Heart right ventricle (tissue), 16 donors: ENCODE measurements around the gene ATXN7. TPM values are rescaled to one million over a fixed set of nuclear protein-coding genes. Genes with fewer than 3 reads are reported as not detected.

Experiments used
- ATAC-seq, 8 donors: fragments of 200-7000 bp; cut with Tn5 transposase; one replicate each; pipeline ENCODE4 v1.9.1; 2020; ENCODE audit warnings: mild to moderate bottlenecking in 8 of 8, moderate library complexity in 8 of 8, moderate number of reproducible peaks in 1 of 8
- DNase-seq, 2 donors: peaks; one replicate each; pipeline ENCODE4 v3.0.0-alpha.2; 2020
- H3K27ac ChIP-seq, 10 donors: fragments of 200-600 bp; sonication (generic) in 2 of 10; one replicate each; pipeline versions ENCODE4 v1.5.0 to v1.8.0; 2020 to 2022; ENCODE audit warnings: mild to moderate bottlenecking in 3 of 10
- H3K27me3 ChIP-seq, 7 donors: fragments of 200-600 bp; one replicate each; pipeline ENCODE4 v1.8.0; 2021 to 2022; ENCODE audit warnings: mild to moderate bottlenecking in 2 of 7
- H3K36me3 ChIP-seq, 9 donors: fragments of 200-600 bp; sonication (generic) in 1 of 9; one replicate each; pipeline versions ENCODE4 v1.5.0 to v1.8.0; 2020 to 2022; ENCODE audit warnings: mild to moderate bottlenecking in 2 of 9
- H3K4me1 ChIP-seq, 9 donors: fragments of 200-600 bp; sonication (generic) in 1 of 9; one replicate each; pipeline versions ENCODE4 v1.5.0 to v1.8.0; 2020 to 2022; ENCODE audit warnings: mild to moderate bottlenecking in 4 of 9
- H3K4me3 ChIP-seq, 10 donors: fragments of 200-600 bp; sonication (generic) in 2 of 10; one replicate each; pipeline versions ENCODE4 v1.5.0 to v1.8.0; 2020 to 2022; ENCODE audit warnings: mild to moderate bottlenecking in 7 of 10, moderate library complexity in 2 of 10
- H3K9me3 ChIP-seq, 11 donors: fragments of 200-600 bp in 10 of 11; sonication (generic) in 2 of 11; one replicate each; pipeline versions ENCODE4 v1.5.0 to v1.8.0; 2013 to 2022; ENCODE audit warnings: mild to moderate bottlenecking in 2 of 11, control low read depth in 1 of 11, moderate library complexity in 1 of 11
- CTCF ChIP-seq, 9 donors: fragments of 200-600 bp; sonication (generic) in 2 of 9; IDR thresholded peaks; one replicate each; pipeline versions ENCODE4 v1.5.0 to v1.8.0; 2021 to 2022; ENCODE audit warnings: antibody characterized with exemption in 9 of 9, mild to moderate bottlenecking in 5 of 9, moderate library complexity in 1 of 9
- WGBS, 2 donors: extraction: QIAGEN DNeasy Blood & Tissue Kit; methylation state at CpG; one replicate each; pipeline ENCODE4 v1.1.7; 2013; ENCODE audit warnings: inconsistent platforms in 1 of 2; 5-methylcytosine and 5-hydroxymethylcytosine counted together
- intact Hi-C, 10 donors: fragments of 100-400 bp; cut with DNase I; formaldehyde crosslinking; loops; one replicate each; pipeline versions ENCODE4 v1.11.1 to v1.14.2; 2022
- polyA plus RNA-seq, 2 donors: library from polyadenylated mRNA; stranded (reverse); fragments of 200-250 nt; gene quantifications; one replicate each; pipeline ENCODE4 v1.2.3, GENCODE V29; 2013
- total RNA-seq, 10 donors: library from RNA; stranded (reverse); fragmentation: NEBNext Ultra II Directional in 3 of 10; extraction: Animal tissue kit (Norgen Biotek cat#: 25700) in 3 of 10; gene quantifications; one replicate each; pipeline versions ENCODE4 v1.2.1 to v1.2.4, GENCODE V29; 2021 to 2023
- donor health status: Arrhythmogenic right ventricular cardiomyopathy.
- donor health status: ischemic (EF 13 %, LVEDD 7.1; RV severe dilation, severe dysfunction).
- donor health status: healthy with polysubstance abuse.
- donor health status: DM: no; HTN: yes; CAD: no.
- donor health status: DM: no; HTN: no; CAD: no.
- donor health status: ischemic (EF 25% LVEDD 6.9; RV normal size, moderate dysfunction).
- donor health status: ischemic (EF 25% LVEDD 5.7; RV mildly dilated, moderate dysfunction).
- donor health status: healthy.
- donor health status: DM: yes; HTN: yes; CAD: no.
- donor health status: Ischemic cardiomyopathy.
- donor health status: ischemic (EF 35%, LVEDD 5.7; RV mildly dilated, moderate dysfunction).
- donor health status: nonischemic (EF 11% LVEDD 7.7; RV severe dilation, severe dysfunction).
- donor health status: DM: yes; HTN: yes; CAD: no.
- donor health status: PGD.
- donor health status: ischemic (EF 29% LVEDD 5.4; RV normal size, mild dysfunction).
- donor health status: nonischemic (EF 23%, LVEDD 6.1; RV moderate dilation, normal function).

The ATXN7 gene
- total and polyA plus RNA-seq, 12 donors = 1.7 to 31.0 (median 19.6) TPM

GRCh38 chr3:63895422-63896189 lies 31.9 kb downstream of the ATXN7 start:
- Histone ChIP-seq H3K27ac (no peak overlapping the region), H3K9me3 (no peaks in the 10 kb centered on the region), H3K36me3 (peaks cover 0 to 38% (median 0%) of the 10 kb centered on the region in 9 donors), H3K4me3 (no peak overlapping the region), H3K4me1 (peaks cover 0 to 43% (median 24%) of the 10 kb centered on the region in 9 donors), H3K27me3 (no peaks in the 10 kb centered on the region)
- no peak for TF ChIP-seq CTCF (IDR thresholded peaks at IDR 0.05)
- WGBS, 2 donors = 57 to 63% methylated on average over 5 of the region's 5 CpGs
- no peak for ATAC-seq
- no peak for DNase-seq
- intact Hi-C loops = no loop called here

GRCh38 chr3:63896332-63897030 lies 32.8 kb downstream of the ATXN7 start:
- ATAC-seq (no peak), DNase-seq (no peak)
- WGBS, 2 donors = 78 to 91% methylated on average over 1 of the region's 1 CpG
- no peaks in the 10 kb centered on the region for H3K9me3 ChIP-seq
- no peak overlapping the region for H3K27ac ChIP-seq
- H3K4me1 ChIP-seq = peaks cover 0 to 45% (median 24%) of the 10 kb centered on the region in 9 donors
- no peaks in the 10 kb centered on the region for H3K27me3 ChIP-seq
- TF ChIP-seq CTCF (IDR thresholded peaks at IDR 0.05) = no peak
- H3K4me3 ChIP-seq = no peak overlapping the region
- intact Hi-C loops = no loop called here
- H3K36me3 ChIP-seq = peaks cover 0 to 38% (median 0%) of the 10 kb centered on the region in 9 donors

DNA sequence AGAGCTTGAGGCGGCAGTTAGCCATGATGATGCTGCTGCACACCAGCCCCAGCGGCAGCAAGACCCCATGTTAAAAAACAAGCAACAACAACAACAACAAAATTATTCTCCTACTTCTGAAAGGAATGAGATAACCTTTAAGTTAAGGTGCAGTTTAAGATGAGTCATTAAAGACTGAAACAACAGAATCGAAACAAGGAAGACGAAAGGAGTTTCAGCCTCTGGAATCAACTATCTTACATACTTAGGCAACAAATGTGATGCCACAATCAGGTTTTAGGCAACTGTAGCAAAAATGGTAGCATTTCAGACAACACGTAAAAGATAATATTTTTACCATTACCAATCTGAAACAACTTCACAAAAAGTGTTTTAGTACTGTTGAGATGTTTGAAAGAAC lies 36.3 kb downstream of the ATXN7 start:
- intact Hi-C loops = no loop called here
- Histone ChIP-seq H3K9me3 (no peaks in the 10 kb centered on the region), H3K27ac (peak overlapping the region in 1 of 10 donors; percentile 45), H3K4me1 (peaks cover 0 to 36% (median 24%) of the 10 kb centered on the region in 9 donors), H3K4me3 (no peak overlapping the region), H3K36me3 (peaks cover 0 to 38% (median 0%) of the 10 kb centered on the region in 9 donors), H3K27me3 (no peaks in the 10 kb centered on the region)
- DNase-seq = no peak
- WGBS, 2 donors = 95 to 96% methylated on average over 5 of the region's 5 CpGs
- no peak for TF ChIP-seq CTCF (IDR thresholded peaks at IDR 0.05)
- no peak for ATAC-seq

DNA sequence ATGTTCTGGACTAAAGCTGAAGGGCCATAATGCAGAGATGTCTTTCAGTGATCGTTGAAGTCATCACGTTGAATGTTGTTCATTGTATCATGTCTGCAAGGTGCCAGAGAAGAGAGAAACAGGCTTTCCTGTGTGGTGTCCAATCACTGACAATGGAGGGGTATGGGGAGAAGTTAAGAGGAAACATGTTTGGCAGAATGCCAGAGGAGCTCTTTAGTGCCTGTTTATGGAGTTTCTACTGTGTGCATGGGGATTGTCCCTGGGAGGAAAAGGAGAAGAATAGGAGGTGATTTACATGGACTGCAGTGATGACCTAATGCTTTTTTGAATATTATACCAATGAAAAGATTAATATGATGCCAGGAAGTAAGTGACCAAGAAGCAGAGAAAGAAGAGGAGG lies 36.8 kb downstream of the ATXN7 start:
- peak in 1 of 2 donors; percentile 17 for DNase-seq
- Histone ChIP-seq H3K36me3 (peaks cover 0 to 42% (median 0%) of the 10 kb centered on the region in 9 donors), H3K9me3 (no peaks in the 10 kb centered on the region), H3K4me1 (peaks cover 0 to 31% (median 19%) of the 10 kb centered on the region in 9 donors), H3K4me3 (no peak overlapping the region), H3K27ac (peak overlapping the region in 1 of 10 donors; percentile 45), H3K27me3 (no peaks in the 10 kb centered on the region)
- intact Hi-C loops = no loop called here
- 36 to 43% methylated on average over 2 of the region's 2 CpGs for WGBS, 2 donors
- TF ChIP-seq CTCF (IDR thresholded peaks at IDR 0.05) = no peak
- ATAC-seq = peak in 6 of 8 donors; percentile 38 to 70 (median 60)
